Activated gamma-delta T cell (primary cell): ENCODE measurements around the gene ELMOD3.
"Not testable (repeated sequence)": the region's sequence is repeated elsewhere in the genome, so short reads cannot be mapped to it uniquely, and the experiment has no call there.

ENCODE experiments used
- DNase-seq: peaks from one replicate; lab custom pipeline; 2025; lab: John Stamatoyannopoulos, UW

Gene ELMOD3

GRCh38 chr2:85401464-85401805 lies 46.9 kb downstream of the ELMOD3 start:
- DNase-seq: no peak

GRCh38 chr2:85401844-85402243 lies 47.3 kb downstream of the ELMOD3 start:
- DNase-seq: no peak

GRCh38 chr2:85405201-85406059 lies 50.9 kb downstream of the ELMOD3 start:
- peak; percentile 16 for DNase-seq

GRCh38 chr2:85409845-85410583 lies 55.4 kb downstream of the ELMOD3 start, which contains the start of gene CAPG:
TSS of gene CAPG (minus strand) at chr2:85410366. CDS start at chr2:85402145, 8,221 bp downstream.
- no peak for DNase-seq

- no peak for DNase-seq
Observed at GRCh38 chr2:85410584-85411404, 56.2 kb downstream of the ELMOD3 start.

- no peak for DNase-seq
Observed at GRCh38 chr2:85411405-85411748, 56.8 kb downstream of the ELMOD3 start.

GRCh38 chr2:85413592-85414420 lies 59.2 kb downstream of the ELMOD3 start:
- DNase-seq: peak; percentile 16

GRCh38 chr2:85414421-85414759 lies 59.8 kb downstream of the ELMOD3 start:
- not testable (repeated sequence) for DNase-seq

GRCh38 chr2:85414761-85415553 lies 60.4 kb downstream of the ELMOD3 start:
- DNase-seq: no peak

- no peak for DNase-seq
Observed at GRCh38 chr2:85415980-85416650, 61.5 kb downstream of the ELMOD3 start.

GRCh38 chr2:85418132-85419008 lies 63.8 kb downstream of the ELMOD3 start, which contains the start of gene SH2D6:
TSS of gene SH2D6 (plus strand) at chr2:85418714. CDS start at chr2:85429466, 10,752 bp downstream.
- peak; percentile 66 for DNase-seq

- no peak for DNase-seq
Observed at GRCh38 chr2:85419009-85419675, 64.6 kb downstream of the ELMOD3 start.

GRCh38 chr2:85420536-85421259 lies 66.1 kb downstream of the ELMOD3 start:
- peak; percentile 58 for DNase-seq

GRCh38 chr2:85421260-85422071 lies 66.9 kb downstream of the ELMOD3 start:
- no peak for DNase-seq

GRCh38 chr2:85422072-85422457 lies 67.5 kb downstream of the ELMOD3 start:
- DNase-seq: no peak

GRCh38 chr2:85423525-85423924 lies 69.0 kb downstream of the ELMOD3 start:
- DNase-seq: no peak

- DNase-seq: no peak
Observed at GRCh38 chr2:85425588-85425987, 71.0 kb downstream of the ELMOD3 start.
